Suppressor macrophage treated with lipopolysaccharide for 1 hour (primary cell): Measurements from ENCODE around the gene ARHGAP42.
"Not testable (repeated sequence)": the region's sequence is repeated elsewhere in the genome, so short reads cannot be mapped to it uniquely, and the experiment has no call there.

Experiments used
- DNase-seq, 3 donors: peaks; one replicate each; pipeline ENCODE4 v3.0.0-alpha.2; 2020 to 2022

ARHGAP42 gene

DNA sequence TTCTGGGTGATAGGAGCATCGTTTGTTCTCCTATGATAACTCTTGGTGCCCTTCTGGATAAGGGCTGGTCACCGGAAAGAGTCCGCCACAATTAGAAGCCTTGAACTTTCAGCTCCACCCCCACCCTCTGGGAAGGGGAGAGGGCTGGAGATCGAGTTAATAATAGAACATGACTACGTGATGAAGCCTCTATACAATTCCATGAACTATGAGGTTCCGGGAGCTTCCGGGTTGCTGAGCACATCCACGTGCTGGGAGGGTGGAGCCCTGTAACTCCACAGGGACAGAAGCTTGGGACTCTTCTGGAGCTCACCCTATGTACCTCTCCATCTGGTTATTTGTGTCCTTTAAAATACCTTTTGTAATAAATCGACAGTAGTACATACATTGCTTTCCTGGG lies 40.3 kb downstream of the ARHGAP42 start:
- DNase-seq: no peak

DNA sequence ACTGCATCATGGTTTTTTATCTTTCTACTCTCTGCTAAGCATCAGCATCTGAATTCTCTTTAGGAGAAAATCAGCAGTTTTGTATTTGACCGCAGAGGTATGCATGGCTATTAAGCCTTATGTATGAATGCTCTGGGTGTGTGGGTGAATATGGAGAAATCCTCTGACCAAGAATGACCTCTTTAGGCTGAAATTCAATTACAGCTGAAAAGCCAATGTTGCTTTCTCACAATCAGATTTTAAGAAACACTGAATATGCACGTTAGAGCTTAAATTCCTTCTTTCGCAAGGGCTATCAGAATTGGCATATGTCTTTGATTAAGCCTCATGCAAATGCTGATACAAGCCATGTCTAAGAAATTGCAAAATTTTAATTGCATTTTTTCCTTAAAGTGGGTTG lies 43.2 kb downstream of the ARHGAP42 start:
- DNase-seq: no peak

DNA sequence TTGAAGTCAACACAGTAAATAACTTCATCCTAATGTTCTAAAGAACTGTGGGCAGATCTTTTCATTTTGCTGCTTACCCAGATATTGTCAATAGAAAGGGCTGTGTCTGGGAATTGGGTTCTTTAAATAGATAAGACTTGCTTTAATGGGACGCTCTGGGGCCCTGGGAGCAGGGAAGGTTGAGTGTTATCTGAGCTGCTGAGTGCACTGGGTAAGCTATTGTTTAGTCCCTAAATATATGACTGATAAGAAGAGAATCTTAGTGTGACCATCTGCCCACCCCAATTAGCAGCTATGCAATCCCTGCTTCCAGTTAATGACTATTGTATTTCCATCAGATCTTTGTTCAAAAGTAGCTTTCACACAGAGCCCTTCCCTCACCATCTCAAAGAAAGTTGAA lies 44.4 kb downstream of the ARHGAP42 start:
- no peak for DNase-seq

DNA sequence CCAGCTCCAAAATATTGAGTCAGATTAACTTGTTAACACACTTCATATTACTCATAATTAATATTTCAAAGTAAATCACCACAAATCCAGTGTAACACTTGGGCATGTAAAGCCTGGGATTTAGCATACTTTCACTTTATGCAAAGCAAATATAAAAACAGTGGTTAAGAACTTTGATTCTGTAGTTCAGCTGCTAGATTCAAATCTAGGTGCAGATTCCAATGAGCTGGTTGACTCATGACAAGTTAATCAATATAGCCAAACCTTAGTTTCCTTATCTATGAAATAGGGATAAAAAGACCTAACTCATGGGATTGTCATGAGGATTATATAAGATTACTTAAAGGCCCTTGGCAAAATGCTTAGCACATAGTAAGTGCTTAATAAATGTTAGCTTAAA lies 45.9 kb downstream of the ARHGAP42 start:
- no peak for DNase-seq

DNA sequence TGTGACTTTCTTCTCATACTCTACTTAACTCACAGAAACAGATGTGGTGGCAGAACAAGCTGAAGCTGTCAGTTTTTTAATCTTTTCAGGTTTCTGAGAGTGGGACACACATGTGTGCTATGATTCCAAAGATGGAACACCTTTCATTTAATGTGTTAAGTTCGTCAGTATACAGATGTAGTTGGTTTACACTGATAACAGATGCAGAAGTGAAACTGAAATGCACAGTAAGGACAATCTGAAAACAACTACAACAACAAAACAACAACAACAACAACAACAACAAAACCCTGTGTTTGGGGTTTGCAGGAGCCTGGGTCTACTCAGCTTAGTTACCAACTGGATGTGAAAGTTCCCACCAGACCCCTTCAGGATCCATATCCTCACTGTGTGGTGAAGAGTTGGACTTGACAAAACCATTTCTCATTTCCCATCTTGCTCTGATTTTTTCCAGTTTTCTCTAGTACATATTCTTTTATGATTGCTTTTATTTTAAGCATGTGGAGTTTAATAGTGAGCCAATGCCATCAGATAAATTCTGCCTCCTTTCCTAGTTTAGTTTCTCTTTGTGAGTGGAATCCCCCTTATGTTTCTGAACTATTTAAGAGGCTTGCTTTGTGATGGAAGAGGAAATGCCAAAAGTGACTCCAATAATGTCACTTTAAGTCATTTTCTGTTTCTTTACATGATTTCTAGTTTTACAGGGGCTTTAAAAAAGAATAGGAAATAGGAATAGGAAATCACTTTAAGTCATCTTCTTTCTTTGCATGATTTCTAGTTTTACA lies 47.8 kb downstream of the ARHGAP42 start:
- DNase-seq: no peak

DNA sequence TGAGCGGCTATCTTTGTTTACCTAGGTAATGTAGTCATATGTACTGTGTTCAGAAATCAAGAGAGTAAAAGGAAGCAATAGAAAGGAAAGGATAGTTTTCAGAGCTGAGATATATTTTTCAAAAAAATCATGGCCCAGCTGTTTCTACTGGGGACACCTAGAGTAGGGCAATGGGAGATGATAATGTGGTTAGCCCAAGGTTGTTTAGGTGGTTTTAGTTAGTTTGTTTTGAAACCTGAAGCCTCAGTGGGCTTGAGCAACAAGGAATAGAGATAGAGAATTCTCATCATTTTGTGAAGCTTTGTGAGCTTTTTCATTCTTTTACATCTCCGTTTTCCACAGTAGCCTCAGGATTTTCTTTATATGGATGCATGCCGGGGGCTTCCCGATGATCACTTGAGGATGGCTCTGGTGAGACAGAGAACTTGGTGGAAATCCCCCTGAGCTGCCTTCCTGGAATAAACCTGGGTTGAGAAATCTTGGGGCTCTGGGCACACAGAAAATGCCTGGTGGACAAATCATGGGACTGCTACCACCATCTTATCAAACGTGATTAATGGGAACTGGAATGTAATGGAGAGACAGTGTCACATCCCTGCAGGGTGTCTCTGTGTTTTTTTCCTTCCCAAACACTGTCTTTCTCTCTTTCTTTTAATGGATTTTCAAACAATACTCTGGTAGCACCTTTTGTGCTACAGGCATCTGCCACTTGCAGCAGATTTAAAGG lies 49.0 kb downstream of the ARHGAP42 start:
- peak; percentile 2 to 28 (median 24) for DNase-seq

DNA sequence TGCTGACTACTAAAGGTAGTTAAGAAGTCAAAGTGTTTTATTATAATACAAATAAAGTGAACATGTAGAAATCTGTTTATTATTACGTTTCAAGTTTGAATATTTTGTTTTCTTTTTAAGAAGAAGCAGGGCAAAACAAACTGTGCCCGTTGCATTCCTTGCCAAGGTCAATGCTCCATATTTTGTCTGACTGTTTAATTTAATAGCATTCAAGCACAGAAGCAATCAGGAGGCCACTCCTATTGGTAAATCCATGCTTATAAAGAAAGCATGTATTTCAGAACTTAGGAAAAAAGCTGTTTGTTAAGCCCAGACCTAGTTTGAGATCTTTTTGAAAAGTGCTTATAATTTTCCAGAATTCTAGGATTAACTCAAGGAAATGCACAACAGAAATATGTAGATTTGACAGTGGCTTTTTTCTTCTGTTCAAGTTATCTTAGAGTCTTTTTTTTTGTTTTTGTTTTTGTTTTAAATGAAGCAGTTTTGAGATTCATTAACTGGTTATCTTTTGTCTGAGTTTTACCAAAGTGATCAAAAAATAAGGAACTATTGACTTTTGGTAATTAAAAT lies 51.7 kb downstream of the ARHGAP42 start:
- DNase-seq: no peak

DNA sequence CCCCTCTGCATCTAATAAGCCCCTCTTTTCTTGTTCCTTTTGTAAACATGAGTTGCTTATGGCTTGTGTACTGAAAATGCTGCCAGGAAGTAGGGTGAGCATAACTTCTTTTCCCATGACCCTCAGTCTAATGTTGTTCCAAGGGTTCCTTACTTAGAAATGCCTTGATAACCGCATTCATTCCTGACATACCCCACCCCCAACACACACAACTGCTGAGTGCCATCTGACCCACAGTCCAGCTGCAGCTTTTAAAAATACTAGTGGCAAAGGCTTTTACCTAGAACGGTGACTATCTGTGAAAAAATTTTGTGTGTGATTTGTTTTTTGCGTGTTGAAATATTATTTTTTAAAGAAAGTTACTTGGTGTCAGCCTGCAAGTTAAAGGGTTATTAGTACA lies 52.6 kb downstream of the ARHGAP42 start:
- no peak for DNase-seq

DNA sequence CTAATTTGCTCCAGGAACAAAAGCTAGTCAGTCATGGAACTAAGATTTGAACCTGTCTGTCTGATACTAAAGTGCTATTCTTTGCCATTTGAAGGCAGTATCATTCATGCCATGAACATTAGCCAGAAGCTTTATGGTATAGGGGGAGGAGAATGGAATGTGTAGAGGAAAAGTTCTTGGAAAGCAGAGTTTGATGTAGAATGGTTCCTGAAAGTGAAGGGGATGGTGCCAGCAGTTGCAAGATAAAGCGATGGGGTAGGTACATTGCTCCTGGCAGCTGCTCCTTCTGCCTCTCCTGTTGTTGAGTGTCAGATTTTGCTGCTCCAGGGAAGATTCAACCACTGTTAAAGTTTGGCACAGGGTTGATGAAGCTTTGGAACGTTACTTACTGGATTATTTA lies 53.4 kb downstream of the ARHGAP42 start:
- DNase-seq: no peak

DNA sequence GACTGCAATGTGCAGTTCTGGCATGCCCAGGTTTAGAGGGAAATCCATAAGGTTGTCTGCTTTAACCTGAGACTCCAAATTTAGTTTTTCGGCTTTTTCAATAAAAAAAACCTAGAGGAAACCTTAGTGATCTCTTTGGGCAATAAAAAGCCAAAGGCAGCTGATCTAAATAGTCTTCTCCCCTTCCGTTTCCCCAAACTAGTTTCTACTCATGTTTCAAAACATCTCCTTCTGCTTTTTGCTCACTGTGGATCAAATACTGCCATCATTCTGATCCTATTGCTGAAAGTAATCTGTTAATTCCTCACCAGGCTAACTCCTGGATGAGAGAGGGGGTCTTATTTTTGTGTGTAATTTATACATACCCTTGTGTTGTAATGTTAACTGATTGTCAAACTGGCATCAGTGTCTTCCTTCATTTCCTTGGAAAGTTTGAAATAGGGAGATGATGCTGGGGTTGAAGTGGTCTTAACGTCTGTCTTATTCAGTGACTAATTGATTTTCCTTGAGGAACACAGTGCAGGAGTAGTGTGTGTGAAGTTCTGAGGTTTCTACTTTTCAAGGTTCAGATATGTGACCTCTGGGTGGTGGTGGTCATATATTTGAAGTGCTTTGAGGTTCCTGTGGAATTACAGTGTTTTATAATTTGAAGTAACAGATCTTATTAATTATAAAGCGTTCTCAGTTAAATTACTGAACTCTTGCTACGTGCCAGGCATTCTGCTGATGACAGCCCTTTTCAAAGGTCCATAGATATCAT lies 55.0 kb downstream of the ARHGAP42 start:
- peak; percentile 5 to 23 (median 19) for DNase-seq

DNA sequence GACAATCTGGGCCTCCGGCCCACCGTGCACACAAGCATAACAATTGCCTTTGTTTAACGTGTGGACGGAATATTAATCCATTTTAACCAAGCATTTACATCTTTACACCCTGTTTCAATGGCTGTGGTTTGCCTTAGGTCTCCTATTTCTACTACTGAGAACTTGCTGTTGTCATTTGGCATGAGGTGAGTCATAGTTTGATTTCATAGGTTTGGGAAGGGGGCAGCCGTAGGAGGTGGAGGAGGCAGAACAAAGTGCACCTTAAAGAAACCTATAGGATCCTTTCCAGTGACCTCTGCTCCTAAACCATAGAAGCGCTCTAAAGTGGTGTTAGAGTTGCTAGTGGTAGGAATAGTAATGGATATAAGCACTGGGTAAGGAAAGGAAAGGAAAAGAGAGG lies 59.4 kb downstream of the ARHGAP42 start:
- DNase-seq: no peak

DNA sequence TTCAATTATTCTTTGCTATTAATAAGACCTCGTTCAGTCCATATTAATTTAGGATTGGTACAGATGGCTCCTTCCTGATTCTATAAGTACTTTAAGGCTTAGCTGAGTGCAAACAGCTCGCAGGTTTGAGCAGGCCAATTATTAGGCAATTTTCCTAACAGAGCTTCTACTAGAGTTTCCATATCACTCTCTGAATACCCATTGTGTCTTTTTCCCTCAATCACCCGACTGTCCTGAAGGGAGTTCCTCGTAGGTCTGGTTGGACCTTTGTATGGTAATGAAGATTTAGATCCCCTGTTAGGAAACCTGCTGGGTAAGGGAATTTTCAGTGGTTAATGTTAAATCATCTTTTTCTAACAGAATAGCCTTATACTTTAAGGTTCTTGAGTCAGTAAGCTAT lies 61.1 kb downstream of the ARHGAP42 start:
- no peak for DNase-seq

DNA sequence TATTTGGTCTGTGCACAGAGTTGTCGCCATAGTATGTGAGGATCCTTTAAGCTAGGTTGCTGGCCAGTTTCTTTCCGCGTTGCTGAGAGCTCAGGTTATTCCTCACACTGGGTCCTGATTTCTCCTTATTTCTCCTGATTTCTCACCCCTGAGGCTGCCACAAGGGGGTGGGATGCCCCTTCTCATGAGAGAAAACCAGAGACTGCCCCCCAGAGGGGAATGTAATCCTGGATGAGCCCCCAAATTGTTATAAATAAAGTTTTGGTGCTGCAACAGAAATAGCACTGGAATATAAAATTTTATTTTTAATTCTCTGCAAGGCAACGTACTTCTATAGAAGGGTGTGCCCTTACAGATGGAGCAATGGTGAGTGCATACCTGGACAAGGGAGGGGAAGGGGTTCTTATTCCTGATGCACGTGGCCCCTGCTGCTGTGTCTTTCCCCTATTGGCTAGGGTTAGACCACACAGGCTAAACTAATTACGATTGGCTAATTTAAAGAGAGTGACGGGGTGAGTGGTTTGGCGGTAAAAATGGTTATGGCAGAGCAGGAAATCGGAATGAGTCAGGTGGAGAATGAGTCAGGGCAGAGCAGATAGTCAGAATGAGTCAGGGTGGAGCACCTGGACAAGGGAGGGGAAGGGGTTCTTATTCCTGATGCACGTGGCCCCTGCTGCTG lies 62.9 kb downstream of the ARHGAP42 start:
- DNase-seq: not testable (repeated sequence)

DNA sequence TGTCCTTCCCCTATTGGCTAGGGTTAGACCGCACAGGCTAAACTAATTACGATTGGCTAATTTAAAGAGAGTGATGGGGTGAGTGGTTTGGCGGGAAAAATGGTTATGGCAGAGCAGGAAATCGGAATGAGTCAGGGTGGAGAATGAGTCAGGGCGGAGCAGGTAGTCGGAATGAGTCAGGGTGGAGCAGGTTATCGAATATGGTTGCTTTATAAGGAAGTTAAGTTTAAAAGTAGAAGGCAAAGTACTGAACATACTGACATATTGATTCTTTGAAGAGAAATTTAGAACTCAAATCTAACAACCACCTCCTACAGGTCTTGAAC lies 63.4 kb downstream of the ARHGAP42 start:
- not testable (repeated sequence) for DNase-seq

DNA sequence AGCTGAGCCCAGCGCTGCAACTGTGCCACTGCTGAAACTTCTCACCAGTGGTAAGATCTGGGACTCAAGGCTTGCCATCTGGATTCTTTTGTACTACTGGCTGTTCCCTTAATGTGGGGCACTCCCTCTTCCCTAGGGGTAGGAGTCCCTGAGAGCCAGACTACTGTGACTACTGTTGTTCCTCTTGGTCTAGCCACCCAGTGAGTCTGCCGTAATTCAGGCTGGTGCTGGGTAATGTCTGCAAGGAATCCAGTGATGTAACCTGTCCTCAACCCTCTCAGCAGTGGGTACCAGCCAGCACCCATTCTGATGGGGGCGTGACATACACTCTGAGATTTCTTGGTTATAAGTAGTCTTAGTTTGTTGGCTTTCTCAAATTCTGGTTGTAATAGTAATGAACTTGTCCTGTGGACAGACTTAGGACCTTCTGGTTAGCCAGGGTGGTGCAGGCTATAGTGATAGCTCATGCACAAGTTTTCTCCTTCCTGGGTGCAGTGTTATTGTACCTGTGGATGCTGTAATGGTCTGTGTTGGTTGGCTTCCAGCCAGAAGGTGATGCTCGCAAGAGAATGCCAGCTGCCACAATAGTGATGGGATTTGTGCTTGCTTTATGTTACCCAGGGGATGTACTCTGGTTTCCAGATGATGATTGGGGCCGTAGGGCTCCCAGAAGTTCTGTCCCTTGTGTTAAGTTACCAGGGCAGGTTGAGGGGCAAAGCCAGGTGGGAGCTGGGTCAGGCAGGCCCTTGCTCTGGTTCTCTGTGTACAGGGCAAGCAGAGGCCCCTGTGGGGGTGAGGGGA lies 65.5 kb downstream of the ARHGAP42 start:
- DNase-seq: no peak

DNA sequence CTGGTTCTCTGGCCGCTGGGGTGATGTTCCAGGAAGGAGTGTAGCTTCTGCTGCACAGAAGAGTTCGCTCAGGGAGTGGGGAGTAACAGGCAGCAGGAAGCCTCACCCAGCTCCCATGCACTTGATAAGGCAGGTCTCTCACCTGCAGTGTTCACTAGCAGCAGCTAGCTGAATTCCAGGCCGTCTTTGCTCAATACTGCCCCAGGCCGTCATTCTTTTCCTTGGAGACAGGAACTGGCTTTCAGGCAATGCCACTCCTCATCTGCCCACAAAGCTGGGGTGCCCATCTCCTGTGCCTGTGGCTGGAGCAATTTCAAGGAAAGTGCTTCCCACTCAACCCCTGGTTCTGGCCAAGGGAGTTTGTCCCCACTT lies 66.1 kb downstream of the ARHGAP42 start:
- DNase-seq: no peak

DNA sequence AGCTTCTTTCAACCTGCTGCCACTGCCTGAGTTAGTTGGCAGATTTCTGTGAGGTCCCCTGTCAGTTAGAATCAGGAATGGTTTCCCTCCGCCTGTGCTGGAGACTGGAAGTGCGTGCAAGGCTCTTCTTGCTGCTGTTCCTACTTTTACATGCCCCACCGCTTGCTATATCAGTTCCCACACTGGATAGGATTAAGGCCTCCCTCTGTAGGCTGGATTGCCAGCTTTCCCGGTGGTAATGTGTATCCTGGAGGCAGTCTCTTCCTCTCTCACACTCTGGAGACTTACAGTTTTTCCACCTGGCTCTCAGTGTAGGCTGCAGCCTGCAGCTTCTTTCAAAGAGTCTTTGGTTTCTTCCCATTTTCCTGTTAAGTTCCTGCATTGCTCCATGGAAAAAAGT lies 66.5 kb downstream of the ARHGAP42 start:
- no peak for DNase-seq

DNA sequence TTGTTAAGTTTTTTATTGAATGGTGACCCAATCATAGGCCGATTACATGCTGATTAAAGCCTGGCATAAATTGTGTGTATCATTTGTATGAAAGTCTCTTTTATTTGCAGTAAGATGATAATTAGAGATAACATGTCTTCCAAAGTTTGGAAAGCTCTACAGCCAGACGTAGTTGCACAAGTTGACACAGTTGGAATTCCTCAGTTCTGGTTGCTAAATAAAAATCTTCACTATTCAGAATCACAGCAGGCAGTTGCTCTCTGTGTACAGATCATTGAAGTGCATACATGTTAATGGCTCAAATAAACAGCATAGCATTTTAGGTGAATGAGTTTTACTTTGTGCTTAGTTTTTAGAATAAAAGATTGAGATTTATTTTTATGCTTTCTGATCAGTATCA lies 69.5 kb downstream of the ARHGAP42 start:
- DNase-seq: no peak

DNA sequence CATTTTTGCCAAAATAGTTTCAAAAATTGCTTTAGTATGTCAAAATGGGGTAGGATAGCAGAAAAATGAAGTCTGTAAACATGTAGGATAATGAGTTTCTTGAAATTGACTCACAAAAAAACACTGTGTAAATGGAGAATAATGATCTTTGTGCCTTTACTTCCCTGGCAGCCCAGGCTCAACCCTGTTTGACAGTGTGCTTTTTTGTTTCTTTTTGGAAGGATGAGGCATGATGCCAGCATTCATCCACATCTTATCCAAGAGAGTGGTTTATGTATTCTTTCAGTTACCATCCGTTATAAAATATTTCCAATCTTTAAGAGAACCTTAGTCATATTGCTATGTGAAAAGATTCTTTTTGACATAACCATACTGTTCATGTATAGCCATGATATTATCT lies 70.6 kb downstream of the ARHGAP42 start:
- DNase-seq: no peak

DNA sequence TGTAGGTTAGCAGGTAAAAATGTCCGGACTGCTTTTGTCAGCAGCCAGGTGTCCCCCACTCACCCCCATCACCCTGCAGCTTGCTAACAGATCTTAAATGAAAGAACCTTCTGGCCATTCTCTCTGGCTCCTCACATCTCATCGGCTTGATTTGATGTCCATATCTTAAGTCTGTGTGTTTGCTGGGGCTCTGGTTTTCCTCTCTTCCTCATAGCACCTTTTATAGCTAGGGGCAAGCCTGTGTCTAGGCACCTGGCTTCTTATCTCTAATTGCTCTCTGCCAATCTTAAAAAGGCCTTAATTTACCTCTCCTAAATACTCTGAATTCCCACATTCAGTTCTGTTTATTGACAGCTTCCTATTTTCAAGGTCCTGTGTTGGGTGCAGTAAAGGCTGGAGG lies 72.0 kb downstream of the ARHGAP42 start:
- no peak for DNase-seq

DNA sequence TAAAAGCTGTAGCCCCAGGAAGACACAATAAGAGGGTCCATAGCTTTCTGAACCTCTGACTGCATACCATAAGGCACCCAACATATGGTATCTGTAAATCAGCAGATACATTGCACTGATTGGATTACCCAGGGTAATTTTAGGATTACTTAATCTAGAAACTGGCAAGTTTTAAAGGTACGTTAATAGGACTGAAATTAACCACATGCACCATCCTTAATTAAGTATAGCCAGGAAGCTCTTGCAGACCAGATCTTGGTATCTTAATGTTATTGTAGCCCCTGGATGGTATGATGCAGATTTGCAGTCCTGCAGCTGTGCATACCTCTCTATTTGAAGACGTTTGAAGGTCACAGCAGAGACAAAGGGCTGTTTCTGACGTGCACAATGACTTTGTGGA lies 72.8 kb downstream of the ARHGAP42 start:
- no peak for DNase-seq

DNA sequence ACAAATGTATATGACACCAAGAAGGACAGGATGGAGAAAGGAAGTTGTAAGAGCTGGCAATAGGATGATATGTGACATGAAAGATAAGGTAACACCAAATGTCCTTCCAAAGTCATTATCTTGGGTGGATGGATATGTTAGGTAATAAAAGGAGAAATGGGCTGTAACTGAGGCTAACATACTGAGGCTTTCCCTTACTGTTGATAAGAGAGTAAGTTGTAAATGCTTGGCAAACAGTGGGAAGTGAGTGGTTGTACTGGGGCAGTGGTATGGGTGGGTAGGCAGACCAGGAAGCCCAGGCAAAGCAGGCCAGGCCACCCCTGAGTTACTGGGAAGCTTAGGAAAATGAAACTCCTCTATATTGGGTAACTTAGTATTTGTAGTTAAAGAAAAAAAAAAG lies 73.7 kb downstream of the ARHGAP42 start:
- no peak for DNase-seq
